OCI-LY1 (cell line): ENCODE results near the gene JPH2.

Experiments
- H2AFZ ChIP-seq: fragments of 200-600 bp; sonication (generic), shearing (Covaris generic); 2 replicates; pipeline ENCODE4 v1.6.0; 2014; ENCODE audit warnings: antibody characterized with exemption, mild to moderate bottlenecking, low read length
- H3F3A ChIP-seq: fragments of 200-600 bp; sonication (generic), shearing (Covaris generic); 2 replicates; pipeline ENCODE4 v1.6.0; 2014; ENCODE audit warnings: mild to moderate bottlenecking, antibody characterized with exemption, low read length, moderate library complexity; ENCODE audit not compliant: insufficient read depth
- H3K27ac ChIP-seq: fragments of 200-600 bp; sonication (generic); 2 replicates; pipeline ENCODE4 v1.5.1; 2014; ENCODE audit warnings: low read length, mixed run types, mild to moderate bottlenecking, low read depth; ENCODE audit not compliant: poor library complexity, severe bottlenecking
- H3K27me3 ChIP-seq: fragments of 200-600 bp; sonication (generic); 2 replicates; pipeline ENCODE4 v1.6.0; 2014; ENCODE audit warnings: antibody characterized with exemption, mild to moderate bottlenecking, low read length, moderate library complexity; ENCODE audit not compliant: insufficient read depth
- H3K36me3 ChIP-seq: fragments of 200-600 bp; sonication (generic); 2 replicates; pipeline ENCODE4 v1.6.1; 2014; ENCODE audit warnings: mild to moderate bottlenecking, antibody characterized with exemption, low read length, moderate library complexity, mixed read lengths; ENCODE audit not compliant: insufficient read depth
- H3K4me1 ChIP-seq: fragments of 200-600 bp; sonication (generic); 2 replicates; pipeline ENCODE4 v1.5.1; 2014; ENCODE audit warnings: mild to moderate bottlenecking, low read length, moderate library complexity; ENCODE audit not compliant: insufficient read depth, severe bottlenecking
- H3K4me2 ChIP-seq: fragments of 200-600 bp; sonication (generic), shearing (Covaris generic); 2 replicates; pipeline ENCODE4 v1.6.1; 2014; ENCODE audit warnings: low read length
- H3K4me3 ChIP-seq: fragments of 200-600 bp; sonication (generic); 2 replicates; pipeline ENCODE4 v1.5.1; 2014; ENCODE audit warnings: low read length, low read depth, mild to moderate bottlenecking, mixed read lengths; ENCODE audit not compliant: poor library complexity, severe bottlenecking
- H3K79me2 ChIP-seq: fragments of 200-600 bp; shearing (Covaris generic); 2 replicates; pipeline ENCODE4 v1.6.1; 2016; ENCODE audit warnings: mixed run types, low read length, mixed read lengths; ENCODE audit not compliant: insufficient read depth
- H3K9ac ChIP-seq: fragments of 200-600 bp; sonication (generic), shearing (Covaris generic); 2 replicates; pipeline ENCODE4 v1.6.1; 2014; ENCODE audit warnings: mild to moderate bottlenecking, low read length, mixed read lengths
- H3K9me2 ChIP-seq: fragments of 200-600 bp; sonication (generic), shearing (Covaris generic); 2 replicates; pipeline ENCODE4 v1.6.1; 2014; ENCODE audit warnings: low read depth, mild to moderate bottlenecking, low read length, mixed read lengths
- H3K9me3 ChIP-seq: fragments of 200-600 bp; shearing (Covaris generic); 2 replicates; pipeline ENCODE4 v1.6.1; 2014; ENCODE audit warnings: low read length, mixed read lengths
- H4K20me1 ChIP-seq: fragments of 200-600 bp; sonication (generic), shearing (Covaris generic); 2 replicates; pipeline ENCODE4 v1.6.0; 2016; ENCODE audit warnings: mild to moderate bottlenecking, low read length; ENCODE audit not compliant: insufficient read depth
- CTCF ChIP-seq: fragments of 200-600 bp; sonication (generic), shearing (Covaris generic); IDR thresholded peaks from 2 replicates; pipeline ENCODE4 v1.5.1; 2017; ENCODE audit warnings: mild to moderate bottlenecking, antibody characterized with exemption, low read length, moderate library complexity, mixed read lengths
- EZH2 ChIP-seq: fragments of 200-600 bp; sonication (generic), shearing (Covaris generic); IDR thresholded peaks from 2 replicates; pipeline ENCODE4 v1.8.0; 2017; ENCODE audit warnings: borderline replicate concordance, mixed run types, mild to moderate bottlenecking, antibody characterized with exemption, low read length, moderate library complexity, mixed read lengths

JPH2 gene

GRCh38 chr20:44072384-44072783 lies 114.6 kb downstream of the JPH2 start:
- H3K27ac ChIP-seq, result peak overlapping the region; percentile 2
- H2AFZ ChIP-seq, result no peak overlapping the region
- peaks cover 52% of the 10 kb centered on the region for H3K4me1 ChIP-seq
- no peaks in the 10 kb centered on the region for H3K9me2 ChIP-seq
- no peak for TF ChIP-seq EZH2
- TF ChIP-seq CTCF, result no peak
- no peaks in the 10 kb centered on the region for H3K27me3 ChIP-seq
- no peaks in the 10 kb centered on the region for H3K9me3 ChIP-seq
- H3K4me2 ChIP-seq, result no peak overlapping the region
- no peak overlapping the region for H3K9ac ChIP-seq
- H3K36me3 ChIP-seq, result no peaks in the 10 kb centered on the region
- H3K79me2 ChIP-seq, result no peaks in the 10 kb centered on the region
- peaks cover 4% of the 10 kb centered on the region; the same call in 1 of the 2 replicates for H3F3A ChIP-seq
- no peaks in the 10 kb centered on the region for H4K20me1 ChIP-seq
- H3K4me3 ChIP-seq, result no peak overlapping the region

- Histone ChIP-seq H3K9me2 (no peaks in the 10 kb centered on the region), H3K27me3 (no peaks in the 10 kb centered on the region), H3K4me1 (peaks cover 52% of the 10 kb centered on the region), H3K4me3 (no peak overlapping the region), H3F3A (peaks cover 4% of the 10 kb centered on the region; the same call in 1 of the 2 replicates), H4K20me1 (no peaks in the 10 kb centered on the region), H3K9me3 (no peaks in the 10 kb centered on the region), H3K4me2 (no peak overlapping the region), H3K36me3 (no peaks in the 10 kb centered on the region), H3K9ac (no peak overlapping the region), H2AFZ (no peak overlapping the region), H3K79me2 (no peaks in the 10 kb centered on the region), H3K27ac (peak overlapping the region; percentile 93)
- no peak for TF ChIP-seq EZH2
- TF ChIP-seq CTCF, result no peak
Observed at GRCh38 chr20:44071526-44072111, 115.4 kb downstream of the JPH2 start.

GRCh38 chr20:44071057-44071456 lies 115.9 kb downstream of the JPH2 start:
- Histone ChIP-seq H3K9me3 (no peaks in the 10 kb centered on the region), H4K20me1 (no peaks in the 10 kb centered on the region), H3K36me3 (no peaks in the 10 kb centered on the region), H3F3A (peaks cover 4% of the 10 kb centered on the region; the same call in 1 of the 2 replicates), H3K27me3 (no peaks in the 10 kb centered on the region), H3K4me3 (no peak overlapping the region), H3K9me2 (no peaks in the 10 kb centered on the region), H3K4me1 (peaks cover 52% of the 10 kb centered on the region), H3K9ac (no peak overlapping the region), H3K27ac (peak overlapping the region; percentile 93), H2AFZ (no peak overlapping the region), H3K79me2 (no peaks in the 10 kb centered on the region), H3K4me2 (no peak overlapping the region)
- TF ChIP-seq EZH2 (no peak), CTCF (no peak)
